Mammary microvascular endothelial cell (primary cell): ENCODE measurements around the gene OR6C3. TPM values are rescaled to one million over a fixed set of nuclear protein-coding genes. Genes with fewer than 3 reads are reported as not detected.

Experiments
- total RNA-seq: library from RNA; depleted of rRNA; stranded (reverse); fragments of >200 nt; gene quantifications from 2 replicates; pipeline ENCODE4 v1.2.3, GENCODE V29; 2015

The OR6C3 gene
- total RNA-seq = not detected in 2 replicates

GRCh38 chr12:55330446-55330845 is at the start of gene OR6C3:
Gene OR6C3, plus strand, starts transcription at chr12:55330746. Its CDS starts 955 bp downstream, at chr12:55331701.

GRCh38 chr12:55296469-55296868 is 34.1 kb upstream of the OR6C3 start, which contains the start of gene OR6C6:
Gene OR6C6, minus strand, starts transcription at chr12:55296569. Its CDS starts 1,337 bp downstream, at chr12:55295232.

GRCh38 chr12:55314043-55314442 is 16.5 kb upstream of the OR6C3 start, which contains the start of gene OR6C1:
Gene OR6C1, plus strand, starts transcription at chr12:55314343. Its CDS starts 6,257 bp downstream, at chr12:55320600.

GRCh38 chr12:55362675-55363074 is 32.1 kb downstream of the OR6C3 start, which contains the start of gene OR6C75:
Gene OR6C75, plus strand, starts transcription at chr12:55362975. Its CDS starts 2,136 bp downstream, at chr12:55365111.

Other genes starting within 250 kb of the OR6C3 start
- gene OR9K2, start 204.3 kb upstream of the OR6C3 start, total RNA-seq = not detected in 2 replicates
- gene OR10A7, start 109.7 kb upstream of the OR6C3 start, total RNA-seq = not detected in 2 replicates
- gene OR6C74, start 86.1 kb upstream of the OR6C3 start, total RNA-seq = not detected in 2 replicates
- not detected in 2 replicates for gene OR6C6, start 34.2 kb upstream of the OR6C3 start, total RNA-seq
- not detected in 2 replicates for gene OR6C1, start 16.4 kb upstream of the OR6C3 start, total RNA-seq
- not detected in 2 replicates for gene OR6C75, start 32.2 kb downstream of the OR6C3 start, total RNA-seq
- gene OR6C65, start 69.8 kb downstream of the OR6C3 start, total RNA-seq = not detected in 2 replicates
- not detected in 2 replicates for gene OR6C76, start 95.5 kb downstream of the OR6C3 start, total RNA-seq
- not detected in 2 replicates for gene OR6C2, start 113.3 kb downstream of the OR6C3 start, total RNA-seq
- gene OR6C70, start 139.4 kb downstream of the OR6C3 start, total RNA-seq = not detected in 2 replicates
- not detected in 2 replicates for gene OR6C68, start 161.6 kb downstream of the OR6C3 start, total RNA-seq
- not detected in 2 replicates for gene OR6C4, start 218.9 kb downstream of the OR6C3 start, total RNA-seq
- not detected in 2 replicates for gene OR2AP1, start 241.7 kb downstream of the OR6C3 start, total RNA-seq